K562 (cell line): ENCODE results near the gene RCC1. TPM values are rescaled to one million over a fixed set of nuclear protein-coding genes. Genes with fewer than 3 reads are reported as not detected.

Experiments
- ASH1L ChIP-seq: fragments of 450-650 bp; IDR thresholded peaks from 2 replicates; pipeline ENCODE4 v1.6.1; 2018; ENCODE audit warnings: borderline replicate concordance, mild to moderate bottlenecking, low read depth; ENCODE audit not compliant: partially characterized antibody
- CREM ChIP-seq: IDR thresholded peaks from 2 replicates; pipeline ENCODE4 v1.6.1; 2014; ENCODE audit warnings: antibody characterized with exemption, low read depth
- KAT8 ChIP-seq: fragments of 450-650 bp; IDR thresholded peaks from 2 replicates; pipeline ENCODE4 v1.6.1; 2016; ENCODE audit warnings: low read depth, mild to moderate bottlenecking
- KDM4B ChIP-seq, 2 experiments: fragments of 450-650 bp in 1 of 2; sonication (generic) in 1 of 2; IDR thresholded peaks; 2 replicates each; pipeline ENCODE4 v1.6.1; 2016 to 2017; ENCODE audit warnings: borderline replicate concordance in 2 of 2, antibody characterized with exemption in 1 of 2, low read depth in 1 of 2, mild to moderate bottlenecking in 1 of 2
- LEF1 ChIP-seq: fragments of 450-650 bp; IDR thresholded peaks from 2 replicates; pipeline ENCODE4 v1.6.1; 2016; ENCODE audit warnings: mild to moderate bottlenecking
- SMARCC2 ChIP-seq: fragments of 450-650 bp; IDR thresholded peaks from 2 replicates; pipeline ENCODE4 v1.6.1; 2017; ENCODE audit warnings: antibody characterized with exemption, moderate library complexity, mild to moderate bottlenecking, low read depth
- SP1 ChIP-seq: sonication (generic); formaldehyde crosslinking; IDR thresholded peaks from 2 replicates; pipeline ENCODE4 v1.8.1; 2022; ENCODE audit warnings: mild to moderate bottlenecking, missing genetic modification reagents
- TRIM28 ChIP-seq: fragments of 450-650 bp; IDR thresholded peaks from 2 replicates; pipeline ENCODE4 v1.6.1; 2017
- ZKSCAN8 ChIP-seq: fragments of 200-800 bp; sonication (Bioruptor generic); IDR thresholded peaks from 2 replicates; pipeline ENCODE4 v1.6.1; 2016; ENCODE audit warnings: missing genetic modification characterization, missing compliant biosample characterization
- ZNF143 ChIP-seq: sonication (generic); formaldehyde crosslinking; IDR thresholded peaks from 2 replicates; pipeline ENCODE4 v1.9.0; 2022; ENCODE audit warnings: mild to moderate bottlenecking, missing genetic modification reagents
- polyA plus RNA-seq, 8 experiments: library from polyadenylated mRNA; depleted of rRNA in 4 of 8; stranded (reverse) in 5 of 8; unstranded in 3 of 8; fragments of >200 nt; fragmentation: Nextera tagmentation in 2 of 8; fragmentation: Illumina TruSeq in 1 of 8; extraction: Ambion mirVana in 2 of 8; extraction: Trizol in 1 of 8; gene quantifications; 2 replicates each; pipeline versions ENCODE4 v1.2.1 to v1.2.3, GENCODE V29; 2011 to 2014; ENCODE audit warnings: inconsistent platforms in 1 of 8, missing spikeins in 1 of 8
- total RNA-seq, 7 experiments: library from RNA; depleted of rRNA in 6 of 7; stranded (reverse); fragments of >200 nt in 6 of 7; fragmentation: Illumina TruSeq in 2 of 7; extraction: Trizol in 2 of 7; gene quantifications; 2 replicates each; pipeline versions ENCODE4 v1.2.1 to v1.2.3, GENCODE V29; 2011 to 2021; ENCODE audit warnings: low replicate concordance in 1 of 7
- TF ChIP-seq, protein P1 (sequence below), 2 experiments: fragments of 150-350 bp in 1 of 2; IDR thresholded peaks; 2 replicates each; pipeline ENCODE4 v1.6.1; 2012 to 2016; ENCODE audit warnings: low read depth in 2 of 2, low read length in 2 of 2, mild to moderate bottlenecking in 1 of 2, moderate library complexity in 1 of 2
- TF ChIP-seq, protein P2 (sequence below): sonication (generic); formaldehyde crosslinking; IDR thresholded peaks from 2 replicates; pipeline ENCODE4 v1.8.0; 2022; ENCODE audit warnings: mild to moderate bottlenecking, missing genetic modification reagents
- TF ChIP-seq, protein P3 (sequence below): IDR thresholded peaks from 3 replicates; pipeline ENCODE4 v1.6.1; 2011; ENCODE audit warnings: borderline replicate concordance, mild to moderate bottlenecking; ENCODE audit not compliant: insufficient read length, insufficient read depth
- TF ChIP-seq, protein P4 (sequence below): fragments of 450-650 bp; formaldehyde crosslinking; IDR thresholded peaks from 2 replicates; pipeline ENCODE4 v1.4.0; 2020; ENCODE audit warnings: mild to moderate bottlenecking
- TF ChIP-seq, protein P5 (sequence below): fragments of 250-450 bp; sonication (Bioruptor Pico); IDR thresholded peaks from 2 replicates; pipeline ENCODE4 v1.5.0; 2021
- TF ChIP-seq, protein P6 (sequence below), 3 experiments: fragments of 200-800 bp in 1 of 3; sonication (Bioruptor generic) in 1 of 3; sonication (generic) in 1 of 3; formaldehyde crosslinking in 1 of 3; IDR thresholded peaks; 2 replicates each; pipeline versions ENCODE4 v1.6.1 to v1.8.0; 2016 to 2022; ENCODE audit warnings: mild to moderate bottlenecking in 2 of 3, missing compliant biosample characterization in 2 of 3, missing genetic modification characterization in 2 of 3, missing genetic modification reagents in 1 of 3
- TF ChIP-seq, protein P7 (sequence below): fragments of 450-650 bp; conservative IDR thresholded peaks from 2 replicates; pipeline ENCODE4 v1.6.1; 2016; ENCODE audit warnings: missing genetic modification characterization, low read depth, mild to moderate bottlenecking, control low read depth, missing compliant biosample characterization

The RCC1 gene
- total and polyA plus RNA-seq, 9 of the 15 experiments (the other 6 are each of a cell fraction or from before 2014, with no cell fraction given), result 16.4 to 202 (median 107) TPM

DNA sequence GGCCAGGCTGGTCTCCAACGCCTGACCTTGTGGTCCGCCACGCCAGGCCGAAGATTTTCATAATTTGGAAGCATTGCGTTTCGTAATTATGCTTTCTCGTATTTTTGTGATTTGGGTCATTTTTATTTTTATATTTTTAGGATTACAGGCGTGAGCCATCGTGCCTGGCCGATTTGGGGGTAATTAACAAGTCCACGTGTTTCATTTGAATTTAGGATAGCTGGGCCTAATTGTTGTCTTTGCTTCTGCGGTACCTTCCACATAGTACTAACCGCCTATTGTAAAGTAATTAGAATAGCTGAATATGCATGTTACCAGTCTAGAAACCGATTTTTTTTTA lies 1.0 kb downstream of the RCC1 start (continued):
- TF ChIP-seq, protein P1, sequence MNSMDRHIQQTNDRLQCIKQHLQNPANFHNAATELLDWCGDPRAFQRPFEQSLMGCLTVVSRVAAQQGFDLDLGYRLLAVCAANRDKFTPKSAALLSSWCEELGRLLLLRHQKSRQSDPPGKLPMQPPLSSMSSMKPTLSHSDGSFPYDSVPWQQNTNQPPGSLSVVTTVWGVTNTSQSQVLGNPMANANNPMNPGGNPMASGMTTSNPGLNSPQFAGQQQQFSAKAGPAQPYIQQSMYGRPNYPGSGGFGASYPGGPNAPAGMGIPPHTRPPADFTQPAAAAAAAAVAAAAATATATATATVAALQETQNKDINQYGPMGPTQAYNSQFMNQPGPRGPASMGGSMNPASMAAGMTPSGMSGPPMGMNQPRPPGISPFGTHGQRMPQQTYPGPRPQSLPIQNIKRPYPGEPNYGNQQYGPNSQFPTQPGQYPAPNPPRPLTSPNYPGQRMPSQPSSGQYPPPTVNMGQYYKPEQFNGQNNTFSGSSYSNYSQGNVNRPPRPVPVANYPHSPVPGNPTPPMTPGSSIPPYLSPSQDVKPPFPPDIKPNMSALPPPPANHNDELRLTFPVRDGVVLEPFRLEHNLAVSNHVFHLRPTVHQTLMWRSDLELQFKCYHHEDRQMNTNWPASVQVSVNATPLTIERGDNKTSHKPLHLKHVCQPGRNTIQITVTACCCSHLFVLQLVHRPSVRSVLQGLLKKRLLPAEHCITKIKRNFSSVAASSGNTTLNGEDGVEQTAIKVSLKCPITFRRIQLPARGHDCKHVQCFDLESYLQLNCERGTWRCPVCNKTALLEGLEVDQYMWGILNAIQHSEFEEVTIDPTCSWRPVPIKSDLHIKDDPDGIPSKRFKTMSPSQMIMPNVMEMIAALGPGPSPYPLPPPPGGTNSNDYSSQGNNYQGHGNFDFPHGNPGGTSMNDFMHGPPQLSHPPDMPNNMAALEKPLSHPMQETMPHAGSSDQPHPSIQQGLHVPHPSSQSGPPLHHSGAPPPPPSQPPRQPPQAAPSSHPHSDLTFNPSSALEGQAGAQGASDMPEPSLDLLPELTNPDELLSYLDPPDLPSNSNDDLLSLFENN (IDR thresholded peaks at IDR 0.05; ENCODE audit: low read depth in 2 of 2, low read length in 2 of 2), result no peak
- TF ChIP-seq CREM (no peak), KAT8 (no peak), SMARCC2 (no peak), ASH1L (peak; percentile 26), LEF1 (no peak), TRIM28 (no peak), KDM4B (IDR thresholded peaks at IDR 0.05; ENCODE audit: borderline replicate concordance in 2 of 2, low read depth in 1 of 2) (0 out of 4 replicates have a peak, but pooled peaks of 1 of the 2 experiments have one; percentile 1), ZNF143 (CRISPR knock-in tag) (no peak), SP1 (CRISPR knock-in tag) (no peak), ZKSCAN8 (CRISPR knock-in tag) (no peak)
- TF ChIP-seq, protein P2, sequence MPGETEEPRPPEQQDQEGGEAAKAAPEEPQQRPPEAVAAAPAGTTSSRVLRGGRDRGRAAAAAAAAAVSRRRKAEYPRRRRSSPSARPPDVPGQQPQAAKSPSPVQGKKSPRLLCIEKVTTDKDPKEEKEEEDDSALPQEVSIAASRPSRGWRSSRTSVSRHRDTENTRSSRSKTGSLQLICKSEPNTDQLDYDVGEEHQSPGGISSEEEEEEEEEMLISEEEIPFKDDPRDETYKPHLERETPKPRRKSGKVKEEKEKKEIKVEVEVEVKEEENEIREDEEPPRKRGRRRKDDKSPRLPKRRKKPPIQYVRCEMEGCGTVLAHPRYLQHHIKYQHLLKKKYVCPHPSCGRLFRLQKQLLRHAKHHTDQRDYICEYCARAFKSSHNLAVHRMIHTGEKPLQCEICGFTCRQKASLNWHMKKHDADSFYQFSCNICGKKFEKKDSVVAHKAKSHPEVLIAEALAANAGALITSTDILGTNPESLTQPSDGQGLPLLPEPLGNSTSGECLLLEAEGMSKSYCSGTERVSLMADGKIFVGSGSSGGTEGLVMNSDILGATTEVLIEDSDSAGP (CRISPR knock-in tag), result no peak
- TF ChIP-seq, protein P3, sequence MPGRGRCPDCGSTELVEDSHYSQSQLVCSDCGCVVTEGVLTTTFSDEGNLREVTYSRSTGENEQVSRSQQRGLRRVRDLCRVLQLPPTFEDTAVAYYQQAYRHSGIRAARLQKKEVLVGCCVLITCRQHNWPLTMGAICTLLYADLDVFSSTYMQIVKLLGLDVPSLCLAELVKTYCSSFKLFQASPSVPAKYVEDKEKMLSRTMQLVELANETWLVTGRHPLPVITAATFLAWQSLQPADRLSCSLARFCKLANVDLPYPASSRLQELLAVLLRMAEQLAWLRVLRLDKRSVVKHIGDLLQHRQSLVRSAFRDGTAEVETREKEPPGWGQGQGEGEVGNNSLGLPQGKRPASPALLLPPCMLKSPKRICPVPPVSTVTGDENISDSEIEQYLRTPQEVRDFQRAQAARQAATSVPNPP, result no peak
- TF ChIP-seq, protein P4, sequence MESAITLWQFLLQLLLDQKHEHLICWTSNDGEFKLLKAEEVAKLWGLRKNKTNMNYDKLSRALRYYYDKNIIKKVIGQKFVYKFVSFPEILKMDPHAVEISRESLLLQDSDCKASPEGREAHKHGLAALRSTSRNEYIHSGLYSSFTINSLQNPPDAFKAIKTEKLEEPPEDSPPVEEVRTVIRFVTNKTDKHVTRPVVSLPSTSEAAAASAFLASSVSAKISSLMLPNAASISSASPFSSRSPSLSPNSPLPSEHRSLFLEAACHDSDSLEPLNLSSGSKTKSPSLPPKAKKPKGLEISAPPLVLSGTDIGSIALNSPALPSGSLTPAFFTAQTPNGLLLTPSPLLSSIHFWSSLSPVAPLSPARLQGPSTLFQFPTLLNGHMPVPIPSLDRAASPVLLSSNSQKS, result no peak
- TF ChIP-seq, protein P5, sequence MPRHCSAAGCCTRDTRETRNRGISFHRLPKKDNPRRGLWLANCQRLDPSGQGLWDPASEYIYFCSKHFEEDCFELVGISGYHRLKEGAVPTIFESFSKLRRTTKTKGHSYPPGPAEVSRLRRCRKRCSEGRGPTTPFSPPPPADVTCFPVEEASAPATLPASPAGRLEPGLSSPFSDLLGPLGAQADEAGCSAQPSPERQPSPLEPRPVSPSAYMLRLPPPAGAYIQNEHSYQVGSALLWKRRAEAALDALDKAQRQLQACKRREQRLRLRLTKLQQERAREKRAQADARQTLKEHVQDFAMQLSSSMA (CRISPR knock-in tag), result no peak
- TF ChIP-seq, protein P6, sequence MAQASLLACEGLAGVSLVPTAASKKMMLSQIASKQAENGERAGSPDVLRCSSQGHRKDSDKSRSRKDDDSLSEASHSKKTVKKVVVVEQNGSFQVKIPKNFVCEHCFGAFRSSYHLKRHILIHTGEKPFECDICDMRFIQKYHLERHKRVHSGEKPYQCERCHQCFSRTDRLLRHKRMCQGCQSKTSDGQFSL (CRISPR knock-in tag; IDR thresholded peaks at IDR 0.05), result no peak
- TF ChIP-seq, protein P6 (tag; IDR thresholded peaks at IDR 0.05), result no peak
- TF ChIP-seq, protein P7, sequence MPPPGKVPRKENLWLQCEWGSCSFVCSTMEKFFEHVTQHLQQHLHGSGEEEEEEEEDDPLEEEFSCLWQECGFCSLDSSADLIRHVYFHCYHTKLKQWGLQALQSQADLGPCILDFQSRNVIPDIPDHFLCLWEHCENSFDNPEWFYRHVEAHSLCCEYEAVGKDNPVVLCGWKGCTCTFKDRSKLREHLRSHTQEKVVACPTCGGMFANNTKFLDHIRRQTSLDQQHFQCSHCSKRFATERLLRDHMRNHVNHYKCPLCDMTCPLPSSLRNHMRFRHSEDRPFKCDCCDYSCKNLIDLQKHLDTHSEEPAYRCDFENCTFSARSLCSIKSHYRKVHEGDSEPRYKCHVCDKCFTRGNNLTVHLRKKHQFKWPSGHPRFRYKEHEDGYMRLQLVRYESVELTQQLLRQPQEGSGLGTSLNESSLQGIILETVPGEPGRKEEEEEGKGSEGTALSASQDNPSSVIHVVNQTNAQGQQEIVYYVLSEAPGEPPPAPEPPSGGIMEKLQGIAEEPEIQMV (tag), result no peak
